Suprapubic skin (tissue), 4 donors: ENCODE measurements around the gene LZTS2.

Experiments used
- CTCF ChIP-seq, 2 donors: fragments of 200-600 bp in 1 of 2; fragments of 450-650 bp in 1 of 2; sonication (generic) in 1 of 2; IDR thresholded peaks; one replicate each; pipeline ENCODE4 v1.5.1; 2016 to 2019; ENCODE audit warnings: antibody characterized with exemption in 2 of 2, mild to moderate bottlenecking in 1 of 2, moderate library complexity in 1 of 2
- EP300 ChIP-seq: sonication (generic); formaldehyde crosslinking; IDR thresholded peaks from one replicate; pipeline ENCODE4 v1.6.1; 2017; ENCODE audit warnings: antibody characterized with exemption
- POLR2A ChIP-seq, 2 donors: fragments of 450-650 bp; IDR thresholded peaks; one replicate each; pipeline ENCODE4 v1.6.1; 2017; ENCODE audit warnings: antibody characterized with exemption in 2 of 2, mild to moderate bottlenecking in 2 of 2, moderate library complexity in 2 of 2
- POLR2AphosphoS5 ChIP-seq, 3 donors: sonication (generic); formaldehyde crosslinking; IDR thresholded peaks; one replicate each; pipeline ENCODE4 v1.6.1; 2017; ENCODE audit warnings: antibody characterized with exemption in 3 of 3

- TF ChIP-seq POLR2A (IDR thresholded peaks at IDR 0.05): no peak
- TF ChIP-seq CTCF (IDR thresholded peaks at IDR 0.05): no peak
- no peak for TF ChIP-seq EP300
- no peak for TF ChIP-seq POLR2AphosphoS5 (IDR thresholded peaks at IDR 0.05)
Measured at GRCh38 chr10:101005361-101005760, 5.8 kb downstream of the LZTS2 start.
